Omental fat pad (tissue), 4 donors: ENCODE data around the gene SYNGR4. TPM values are rescaled to one million over a fixed set of nuclear protein-coding genes. Genes with fewer than 3 reads are reported as not detected.

Source experiments
- ATAC-seq: fragments of 150-250 bp; one replicate; pipeline ENCODE4 v1.9.1; 2016; ENCODE audit warnings: mild to moderate bottlenecking, moderate library complexity; ENCODE audit not compliant: low FRiP score
- DNase-seq: peaks from one replicate; pipeline ENCODE4 v3.0.0-alpha.2; 2019; ENCODE audit warnings: low spot score
- CTCF ChIP-seq, 3 donors: fragments of 450-650 bp; IDR thresholded peaks; one replicate each; pipeline ENCODE4 v1.5.1; 2016 to 2017; ENCODE audit warnings: antibody characterized with exemption in 3 of 3, mild to moderate bottlenecking in 3 of 3, moderate library complexity in 2 of 3
- total RNA-seq, 4 donors: library from RNA; depleted of rRNA; stranded (reverse); fragments of >200 nt; gene quantifications; one replicate each; pipeline ENCODE4 v1.1.0, GENCODE V29; 2016

Gene SYNGR4
- total RNA-seq, 4 donors from 2014 or later, result not detected

GRCh38 chr19:48321622-48322591, 42.3 kb upstream of the SYNGR4 start:
- DNase-seq, result peak; percentile 93
- no peak for TF ChIP-seq CTCF (IDR thresholded peaks at IDR 0.05)

GRCh38 chr19:48325265-48325910, 38.8 kb upstream of the SYNGR4 start, which contains the start of gene EMP3:
Gene EMP3, plus strand, starts transcription at chr19:48325552. Its CDS starts 1,293 bp downstream, at chr19:48326845.
- TF ChIP-seq CTCF (IDR thresholded peaks at IDR 0.05), result no peak
- peak; percentile 35 for ATAC-seq
- peak; percentile 55 for DNase-seq

More at GRCh38 chr19:48321622-48322591, 42.3 kb upstream of the SYNGR4 start:
- peak; percentile 80 for ATAC-seq

GRCh38 chr19:48329167-48329891, 34.8 kb upstream of the SYNGR4 start:
- ATAC-seq (no peak), DNase-seq (no peak)
- TF ChIP-seq CTCF (IDR thresholded peaks at IDR 0.05), result no peak

- DNase-seq (no peak), ATAC-seq (no peak)
- no peak for TF ChIP-seq CTCF (IDR thresholded peaks at IDR 0.05)
Measured at GRCh38 chr19:48330012-48330681, 34.0 kb upstream of the SYNGR4 start.

- ATAC-seq, result no peak
- DNase-seq, result no peak
- no peak for TF ChIP-seq CTCF (IDR thresholded peaks at IDR 0.05)
Measured at GRCh38 chr19:48332351-48332661, 31.9 kb upstream of the SYNGR4 start.

- DNase-seq (peak; percentile 83), ATAC-seq (peak; percentile 79)
- TF ChIP-seq CTCF (IDR thresholded peaks at IDR 0.05), result no peak
Measured at GRCh38 chr19:48332662-48333466, 31.3 kb upstream of the SYNGR4 start.
